Osteoblast (primary cell): ENCODE measurements around the gene SLC35C1. TPM values are rescaled to one million over a fixed set of nuclear protein-coding genes. Genes with fewer than 3 reads are reported as not detected.
"Not testable (repeated sequence)": the region's sequence is repeated elsewhere in the genome, so short reads cannot be mapped to it uniquely, and the experiment has no call there.

Experiments used
- DNase-seq: peaks from one replicate; pipeline ENCODE4 v3.0.0; 2011; ENCODE audit warnings: low spot score, mixed read lengths; ENCODE audit not compliant: insufficient read length; ENCODE audit errors: missing footprints
- H2AFZ ChIP-seq: 2 replicates; pipeline ENCODE4 v1.6.0; 2011; ENCODE audit warnings: mild to moderate bottlenecking, low read length
- H3K27ac ChIP-seq: 2 replicates; pipeline ENCODE4 v1.5.1; 2011; ENCODE audit warnings: mild to moderate bottlenecking, low read depth, low read length, moderate library complexity
- H3K27me3 ChIP-seq: 2 replicates; pipeline ENCODE4 v1.6.0; 2012; ENCODE audit warnings: mild to moderate bottlenecking, control low read depth, inconsistent platforms, low read length, moderate library complexity; ENCODE audit not compliant: insufficient read depth
- H3K36me3 ChIP-seq: 2 replicates; pipeline ENCODE4 v1.5.1; 2011; ENCODE audit warnings: mild to moderate bottlenecking, low read length, control low read depth, moderate library complexity; ENCODE audit not compliant: insufficient read depth
- H3K4me1 ChIP-seq: 2 replicates; pipeline ENCODE4 v1.5.1; 2011; ENCODE audit warnings: mild to moderate bottlenecking, low read length, control low read depth, moderate library complexity; ENCODE audit not compliant: insufficient read depth
- H3K4me2 ChIP-seq: 2 replicates; pipeline ENCODE4 v1.6.0; 2011; ENCODE audit warnings: mild to moderate bottlenecking, low read length; ENCODE audit not compliant: insufficient read depth
- H3K4me3 ChIP-seq: fragments of 200-600 bp; sonication (generic); 3 replicates; pipeline ENCODE4 v1.5.1; 2012; ENCODE audit warnings: mild to moderate bottlenecking, low read length, inconsistent platforms; ENCODE audit not compliant: insufficient read depth
- H3K79me2 ChIP-seq: 2 replicates; pipeline ENCODE4 v1.6.0; 2012; ENCODE audit warnings: mild to moderate bottlenecking, low read length, control low read depth, inconsistent platforms; ENCODE audit not compliant: insufficient read depth
- H3K9me3 ChIP-seq: 2 replicates; pipeline ENCODE4 v1.5.1; 2011; ENCODE audit warnings: low read depth, low read length, control low read depth
- H4K20me1 ChIP-seq: 2 replicates; pipeline ENCODE4 v1.6.0; 2012; ENCODE audit warnings: mild to moderate bottlenecking, low read length, control low read depth; ENCODE audit not compliant: insufficient read depth
- total RNA-seq: library from RNA; depleted of rRNA; stranded (reverse); fragments of >200 nt; gene quantifications from 2 replicates; pipeline ENCODE4 v1.2.3, GENCODE V29; 2012
- TF ChIP-seq, protein P1 (sequence below): IDR thresholded peaks from 2 replicates; pipeline ENCODE4 v1.5.1; 2011; ENCODE audit warnings: mild to moderate bottlenecking, low read depth, low read length, moderate library complexity; ENCODE audit errors: extremely low read depth

The SLC35C1 gene
- total RNA-seq, 1 donor = 12.3 TPM

DNA sequence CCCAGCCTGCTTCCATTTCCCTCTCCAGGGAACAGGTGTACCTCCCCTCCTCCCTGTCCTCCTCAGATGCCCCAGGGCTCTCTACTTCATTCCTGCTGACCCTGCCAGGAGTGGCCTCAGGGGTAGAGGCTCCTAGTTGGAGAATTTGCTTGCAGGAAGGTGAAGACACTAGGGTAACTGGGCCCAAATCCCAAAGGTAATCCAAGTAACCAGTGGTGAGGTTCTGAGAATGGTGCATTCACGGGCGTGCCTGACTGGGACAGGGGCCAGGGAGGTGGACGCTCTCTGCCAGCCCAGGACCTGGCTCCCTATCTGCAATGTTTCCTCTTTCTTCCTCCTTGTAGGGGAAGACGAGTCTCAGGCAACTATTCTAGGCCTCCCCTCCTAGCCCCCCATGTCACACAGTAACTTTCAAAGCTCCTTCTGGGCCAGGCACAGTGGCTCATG, 2.9 kb downstream of the SLC35C1 start:
- H3K79me2 ChIP-seq = peaks cover 33% of the 10 kb centered on the region
- DNase-seq = no peak

DNA sequence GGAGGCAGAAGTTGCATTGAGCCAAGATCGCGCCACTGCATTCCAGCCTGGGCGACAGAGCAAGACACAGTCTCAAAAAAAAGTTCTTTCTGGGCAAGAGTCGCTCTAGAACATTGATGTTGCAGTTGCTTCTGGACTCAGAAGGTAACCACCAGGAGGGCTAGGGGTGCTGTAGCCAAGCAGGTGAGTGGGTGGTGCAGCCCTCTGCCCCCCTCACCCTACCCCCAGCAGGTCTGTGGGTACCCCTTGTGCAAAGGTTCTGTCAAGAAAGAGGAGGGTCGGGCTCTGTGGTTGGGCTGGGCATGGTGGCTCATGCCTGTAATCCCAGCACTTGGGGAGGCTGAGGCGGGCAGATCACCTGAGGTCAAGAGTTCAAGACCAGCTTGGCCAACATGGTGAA, 3.5 kb downstream of the SLC35C1 start:
- not testable (repeated sequence) for H2AFZ ChIP-seq, DNase-seq, H3K4me2 ChIP-seq, H3K27ac ChIP-seq, H3K9me3 ChIP-seq, H3K27me3 ChIP-seq, H3K4me3 ChIP-seq
- Histone ChIP-seq H3K79me2 (peaks cover 33% of the 10 kb centered on the region), H3K4me1 (peaks cover 23% of the 10 kb centered on the region), H3K36me3 (peaks cover 33% of the 10 kb centered on the region), H4K20me1 (peaks cover 51% of the 10 kb centered on the region)

More for the DNA sequence above, 2.9 kb downstream of the SLC35C1 start:
- Histone ChIP-seq H3K4me1 (peaks cover 23% of the 10 kb centered on the region), H2AFZ (no peak overlapping the region), H3K4me2 (peak overlapping the region; percentile 97), H3K27me3 (no peaks in the 10 kb centered on the region), H3K9me3 (no peaks in the 10 kb centered on the region), H4K20me1 (peaks cover 51% of the 10 kb centered on the region), H3K36me3 (peaks cover 33% of the 10 kb centered on the region), H3K27ac (no peak overlapping the region), H3K4me3 (peak overlapping the region; percentile 97)
- TF ChIP-seq, protein P1, sequence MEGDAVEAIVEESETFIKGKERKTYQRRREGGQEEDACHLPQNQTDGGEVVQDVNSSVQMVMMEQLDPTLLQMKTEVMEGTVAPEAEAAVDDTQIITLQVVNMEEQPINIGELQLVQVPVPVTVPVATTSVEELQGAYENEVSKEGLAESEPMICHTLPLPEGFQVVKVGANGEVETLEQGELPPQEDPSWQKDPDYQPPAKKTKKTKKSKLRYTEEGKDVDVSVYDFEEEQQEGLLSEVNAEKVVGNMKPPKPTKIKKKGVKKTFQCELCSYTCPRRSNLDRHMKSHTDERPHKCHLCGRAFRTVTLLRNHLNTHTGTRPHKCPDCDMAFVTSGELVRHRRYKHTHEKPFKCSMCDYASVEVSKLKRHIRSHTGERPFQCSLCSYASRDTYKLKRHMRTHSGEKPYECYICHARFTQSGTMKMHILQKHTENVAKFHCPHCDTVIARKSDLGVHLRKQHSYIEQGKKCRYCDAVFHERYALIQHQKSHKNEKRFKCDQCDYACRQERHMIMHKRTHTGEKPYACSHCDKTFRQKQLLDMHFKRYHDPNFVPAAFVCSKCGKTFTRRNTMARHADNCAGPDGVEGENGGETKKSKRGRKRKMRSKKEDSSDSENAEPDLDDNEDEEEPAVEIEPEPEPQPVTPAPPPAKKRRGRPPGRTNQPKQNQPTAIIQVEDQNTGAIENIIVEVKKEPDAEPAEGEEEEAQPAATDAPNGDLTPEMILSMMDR = no peak

DNA sequence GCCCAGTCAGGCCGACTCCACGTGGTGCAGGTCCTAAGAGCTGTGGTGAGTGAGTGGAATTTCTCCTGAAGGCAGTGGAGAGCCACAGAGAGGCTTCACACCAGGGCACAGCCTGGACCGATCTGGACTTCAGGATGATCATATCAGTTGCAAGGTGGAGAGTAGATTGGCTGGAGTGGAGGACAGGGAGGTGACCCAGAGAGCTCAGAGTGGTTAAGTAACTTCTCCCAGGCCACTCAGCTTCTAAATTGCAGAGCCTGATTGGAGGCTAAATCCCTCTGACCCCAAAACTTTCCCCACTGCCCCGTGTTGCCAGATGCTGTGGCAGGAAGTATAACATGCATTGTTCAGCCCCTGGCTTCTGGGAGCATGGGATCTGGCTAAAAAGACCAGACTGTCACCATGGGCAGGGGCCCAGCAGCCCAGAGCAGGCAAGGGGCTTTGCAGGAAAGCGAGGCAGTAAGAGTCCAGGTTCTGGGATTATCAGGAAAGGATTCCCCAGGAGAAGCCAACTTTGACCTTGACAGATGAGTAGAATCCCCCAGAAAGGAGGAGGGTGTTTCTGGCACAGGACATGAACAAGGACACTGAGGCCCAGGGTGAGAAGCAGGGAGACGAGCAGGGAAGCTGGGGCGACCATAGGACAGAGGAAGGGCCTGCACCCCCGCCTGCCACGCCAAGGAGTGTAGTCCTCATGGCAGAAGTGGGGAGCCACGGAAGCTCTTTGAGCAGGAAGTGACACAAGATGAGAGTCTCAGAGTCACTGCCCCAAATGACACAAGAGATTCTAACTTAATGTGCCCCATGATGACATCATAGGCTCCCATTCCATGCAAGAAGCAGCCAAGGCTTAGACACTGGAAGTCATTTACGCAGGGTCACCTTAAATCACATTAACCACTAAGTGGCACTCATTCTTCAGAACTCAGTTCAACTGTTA, 4.8 kb downstream of the SLC35C1 start:
- Histone ChIP-seq H2AFZ (no peak overlapping the region), H3K27ac (no peak overlapping the region), H3K9me3 (no peaks in the 10 kb centered on the region), H3K27me3 (no peaks in the 10 kb centered on the region), H3K4me2 (no peak overlapping the region), H3K4me1 (peaks cover 23% of the 10 kb centered on the region), H3K4me3 (no peak overlapping the region), H4K20me1 (peaks cover 51% of the 10 kb centered on the region), H3K36me3 (peaks cover 33% of the 10 kb centered on the region), H3K79me2 (peaks cover 33% of the 10 kb centered on the region)
- TF ChIP-seq, protein P1 = no peak
- DNase-seq = peak; percentile 52

DNA sequence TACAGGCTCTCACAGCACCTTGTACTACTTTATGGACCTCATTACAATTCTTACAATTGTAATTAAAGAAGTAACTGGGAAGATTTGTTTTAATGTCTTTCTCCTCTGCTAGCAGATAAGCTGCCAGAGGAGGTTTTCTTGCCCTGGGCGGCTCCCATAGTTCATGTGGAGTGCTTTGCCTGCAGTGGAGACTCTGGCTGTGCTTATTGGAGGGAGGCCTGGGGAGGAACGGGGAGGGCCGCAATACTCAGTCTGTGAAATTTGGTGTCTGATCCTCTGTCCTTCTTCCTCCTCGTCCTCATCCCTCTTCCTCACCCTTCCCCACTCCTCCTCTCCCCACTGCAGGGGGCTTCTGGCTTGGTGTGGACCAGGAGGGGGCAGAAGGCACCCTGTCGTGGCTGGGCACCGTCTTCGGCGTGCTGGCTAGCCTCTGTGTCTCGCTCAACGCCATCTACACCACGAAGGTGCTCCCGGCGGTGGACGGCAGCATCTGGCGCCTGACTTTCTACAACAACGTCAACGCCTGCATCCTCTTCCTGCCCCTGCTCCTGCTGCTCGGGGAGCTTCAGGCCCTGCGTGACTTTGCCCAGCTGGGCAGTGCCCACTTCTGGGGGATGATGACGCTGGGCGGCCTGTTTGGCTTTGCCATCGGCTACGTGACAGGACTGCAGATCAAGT, 5.6 kb downstream of the SLC35C1 start:
- Histone ChIP-seq H3K27ac (no peak overlapping the region), H3K27me3 (no peaks in the 10 kb centered on the region), H3K4me3 (no peak overlapping the region), H4K20me1 (peaks cover 51% of the 10 kb centered on the region), H3K9me3 (no peaks in the 10 kb centered on the region), H3K4me2 (no peak overlapping the region), H3K36me3 (peaks cover 33% of the 10 kb centered on the region), H2AFZ (no peak overlapping the region), H3K79me2 (peaks cover 28% of the 10 kb centered on the region), H3K4me1 (peaks cover 23% of the 10 kb centered on the region)
- peak; percentile 55 for DNase-seq
- TF ChIP-seq, protein P1 = no peak
